Lower lobe of right lung (tissue), 2 donors: Measurements from ENCODE around the gene LRRK1. TPM values are rescaled to one million over a fixed set of nuclear protein-coding genes. Genes with fewer than 3 reads are reported as not detected.

Source experiments
- ATAC-seq, 2 donors: fragments of 200-7000 bp; cut with Tn5 transposase; one replicate each; pipeline ENCODE4 v1.9.1; 2020 to 2022; ENCODE audit warnings: mild to moderate bottlenecking in 2 of 2, moderate library complexity in 2 of 2
- DNase-seq: peaks from one replicate; pipeline ENCODE4 v3.0.0-alpha.2; 2020
- H3K27ac ChIP-seq: fragments of 200-600 bp; one replicate; pipeline ENCODE4 v1.8.0; 2022
- H3K27me3 ChIP-seq: fragments of 200-600 bp; one replicate; pipeline ENCODE4 v1.8.0; 2022; ENCODE audit warnings: low read depth
- H3K36me3 ChIP-seq: fragments of 200-600 bp; one replicate; pipeline ENCODE4 v1.8.0; 2022; ENCODE audit warnings: mild to moderate bottlenecking
- H3K4me1 ChIP-seq: fragments of 200-600 bp; one replicate; pipeline ENCODE4 v1.8.0; 2022
- H3K4me3 ChIP-seq: fragments of 200-600 bp; one replicate; pipeline ENCODE4 v1.8.0; 2022; ENCODE audit warnings: mild to moderate bottlenecking
- H3K9me3 ChIP-seq: fragments of 200-600 bp; one replicate; pipeline ENCODE4 v1.8.0; 2022
- intact Hi-C: fragments of 100-400 bp; cut with DNase I; formaldehyde crosslinking; loops from one replicate; pipeline ENCODE4 v1.11.0; 2022
- total RNA-seq: library from RNA; stranded (reverse); fragmentation: NEBNext Ultra II Directional; extraction: Animal tissue kit (Norgen Biotek cat#: 25700); gene quantifications from one replicate; pipeline ENCODE4 v1.2.1, GENCODE V29; 2021
- TF ChIP-seq, protein P1 (sequence below): fragments of 200-600 bp; IDR thresholded peaks from one replicate; pipeline ENCODE4 v1.8.0; 2022; ENCODE audit warnings: antibody characterized with exemption, mild to moderate bottlenecking
- donor health status: DM: no; HTN: yes; CAD: no; lungs with severe emphysema.

The LRRK1 gene
- total RNA-seq, 1 donor from 2014 or later: 24.3 TPM

DNA sequence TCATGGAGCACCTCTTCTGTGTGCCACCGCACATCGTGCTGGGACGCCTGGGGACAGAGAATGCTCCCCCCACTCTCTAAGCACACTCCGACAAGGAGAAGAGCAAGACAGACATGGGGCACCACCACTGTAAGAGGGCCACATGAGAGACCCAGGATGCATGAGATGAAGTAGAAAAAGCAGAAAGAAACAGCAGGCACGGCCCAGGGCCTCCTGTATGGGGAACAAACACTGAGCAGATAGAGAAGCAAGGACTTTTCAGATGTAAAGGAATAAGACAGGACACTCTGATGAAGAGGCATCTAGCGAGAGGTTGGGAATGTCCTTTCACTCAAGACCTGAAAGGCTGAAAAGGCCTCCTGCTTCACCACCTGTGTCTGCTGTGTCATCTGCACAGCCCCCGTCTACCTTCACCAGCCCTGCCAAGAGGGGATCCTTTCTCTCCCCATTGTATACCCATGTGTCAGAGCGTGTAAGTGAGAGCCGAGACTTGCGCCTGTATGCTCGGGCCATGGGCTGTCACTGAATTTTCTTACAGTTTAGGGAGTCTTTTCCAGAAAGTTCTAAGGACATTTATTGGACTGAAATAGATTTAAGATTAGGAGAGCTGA is 125.6 kb downstream of the LRRK1 start:
- DNase-seq (peak; percentile 1), ATAC-seq (no peak)
- no peaks in the 10 kb centered on the region for H3K9me3 ChIP-seq
- peaks cover 5% of the 10 kb centered on the region for H3K4me1 ChIP-seq
- peak overlapping the region; percentile 28 for H3K27ac ChIP-seq
- TF ChIP-seq, protein P1, sequence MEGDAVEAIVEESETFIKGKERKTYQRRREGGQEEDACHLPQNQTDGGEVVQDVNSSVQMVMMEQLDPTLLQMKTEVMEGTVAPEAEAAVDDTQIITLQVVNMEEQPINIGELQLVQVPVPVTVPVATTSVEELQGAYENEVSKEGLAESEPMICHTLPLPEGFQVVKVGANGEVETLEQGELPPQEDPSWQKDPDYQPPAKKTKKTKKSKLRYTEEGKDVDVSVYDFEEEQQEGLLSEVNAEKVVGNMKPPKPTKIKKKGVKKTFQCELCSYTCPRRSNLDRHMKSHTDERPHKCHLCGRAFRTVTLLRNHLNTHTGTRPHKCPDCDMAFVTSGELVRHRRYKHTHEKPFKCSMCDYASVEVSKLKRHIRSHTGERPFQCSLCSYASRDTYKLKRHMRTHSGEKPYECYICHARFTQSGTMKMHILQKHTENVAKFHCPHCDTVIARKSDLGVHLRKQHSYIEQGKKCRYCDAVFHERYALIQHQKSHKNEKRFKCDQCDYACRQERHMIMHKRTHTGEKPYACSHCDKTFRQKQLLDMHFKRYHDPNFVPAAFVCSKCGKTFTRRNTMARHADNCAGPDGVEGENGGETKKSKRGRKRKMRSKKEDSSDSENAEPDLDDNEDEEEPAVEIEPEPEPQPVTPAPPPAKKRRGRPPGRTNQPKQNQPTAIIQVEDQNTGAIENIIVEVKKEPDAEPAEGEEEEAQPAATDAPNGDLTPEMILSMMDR: no peak
- H3K4me3 ChIP-seq: no peak overlapping the region
- intact Hi-C loops: no loop called here
- no peaks in the 10 kb centered on the region for H3K27me3 ChIP-seq
- peaks cover 34% of the 10 kb centered on the region for H3K36me3 ChIP-seq

DNA sequence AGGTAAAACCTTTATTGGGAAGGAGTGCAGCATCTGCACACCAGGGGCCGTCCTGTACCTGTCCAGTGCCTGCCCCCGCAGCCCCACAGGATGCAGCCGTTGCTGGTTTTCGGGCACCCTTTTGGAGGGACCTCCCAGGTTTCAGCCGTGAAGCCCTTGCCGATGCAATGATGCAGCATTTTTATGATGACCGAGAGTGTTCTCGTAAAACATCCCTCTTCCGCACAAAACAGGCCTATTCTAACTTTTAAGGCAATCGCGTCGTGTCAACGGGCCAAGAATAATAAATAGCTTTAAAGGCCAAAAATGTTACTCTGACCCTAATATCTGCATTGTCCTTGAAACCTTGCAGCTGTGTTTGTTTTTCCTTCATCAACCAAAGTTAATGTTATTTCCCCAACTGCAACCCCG is 126.1 kb downstream of the LRRK1 start:
- no peak for ATAC-seq
- Histone ChIP-seq H3K27ac (peak overlapping the region; percentile 28), H3K9me3 (no peaks in the 10 kb centered on the region), H3K36me3 (peaks cover 39% of the 10 kb centered on the region), H3K27me3 (no peaks in the 10 kb centered on the region), H3K4me3 (no peak overlapping the region), H3K4me1 (peaks cover 5% of the 10 kb centered on the region)
- intact Hi-C loops: no loop called here
- peak; percentile 21 for DNase-seq
- TF ChIP-seq, protein P1: no peak

DNA sequence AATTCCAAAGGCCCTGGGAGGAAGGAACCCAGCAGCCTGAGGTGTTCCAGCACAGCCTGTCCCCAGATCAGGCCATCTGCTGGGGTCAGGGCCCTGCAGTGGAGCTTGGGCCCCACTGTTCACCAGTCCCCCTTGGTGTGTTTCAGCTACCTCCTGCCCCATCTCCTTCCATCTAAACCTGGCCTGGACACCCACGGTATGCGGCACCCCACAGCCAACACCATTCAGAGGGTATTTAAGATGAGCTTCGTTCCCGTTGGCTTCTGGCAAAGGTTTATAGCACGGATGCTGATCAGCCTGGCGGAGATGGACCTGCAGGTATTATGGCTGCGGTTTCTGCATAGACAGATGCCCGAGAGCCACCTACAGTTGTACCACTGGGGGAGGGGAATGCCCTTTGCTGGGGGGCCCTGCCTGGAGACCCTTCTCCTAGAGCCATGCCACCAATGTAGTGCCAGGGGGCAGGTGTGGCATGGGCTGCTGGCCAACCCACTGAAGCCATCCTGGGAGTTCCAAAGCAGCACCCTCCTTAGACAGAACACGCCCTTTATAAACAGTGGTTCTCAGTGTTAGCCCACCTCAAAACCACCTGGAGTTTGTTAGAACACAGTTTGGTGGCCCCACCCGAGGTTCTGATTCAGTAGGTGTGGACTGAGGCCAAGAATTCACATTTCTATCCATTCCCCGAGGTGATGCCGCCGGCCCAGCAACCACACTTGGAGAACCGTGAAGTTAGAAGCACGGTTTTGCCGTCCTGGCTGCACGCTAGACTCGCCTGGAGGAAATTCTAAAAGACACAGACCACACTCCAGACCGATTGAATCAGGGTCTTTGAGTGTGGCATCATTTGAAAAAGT is 126.9 kb downstream of the LRRK1 start:
- intact Hi-C loops: no loop called here
- Histone ChIP-seq H3K27me3 (no peaks in the 10 kb centered on the region), H3K4me3 (no peak overlapping the region), H3K36me3 (peaks cover 44% of the 10 kb centered on the region), H3K27ac (no peak overlapping the region), H3K4me1 (peaks cover 5% of the 10 kb centered on the region), H3K9me3 (no peaks in the 10 kb centered on the region)
- TF ChIP-seq, protein P1: no peak
- DNase-seq (peak; percentile 24), ATAC-seq (no peak)

DNA sequence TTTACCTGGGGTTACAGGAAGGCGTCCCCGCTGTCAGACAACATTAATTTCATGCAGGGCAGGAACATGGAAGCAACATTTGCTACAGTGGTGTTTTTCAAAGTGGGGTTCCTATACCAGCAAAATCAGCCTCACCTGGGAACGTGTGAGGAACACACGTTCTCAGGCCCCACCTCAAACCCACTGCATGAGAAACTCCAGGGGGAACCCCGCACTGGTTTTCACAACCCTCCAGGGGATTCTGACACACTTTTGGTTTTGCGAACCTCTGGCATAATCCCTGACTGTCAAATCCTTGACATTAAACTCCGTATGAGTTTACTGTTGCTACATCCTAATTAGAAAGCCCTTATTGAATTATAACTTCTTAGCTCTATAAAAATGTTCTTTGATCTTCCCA is 127.7 kb downstream of the LRRK1 start:
- no peak overlapping the region for H3K4me3 ChIP-seq
- H3K27me3 ChIP-seq: no peaks in the 10 kb centered on the region
- no peak overlapping the region for H3K27ac ChIP-seq
- ATAC-seq: no peak
- H3K9me3 ChIP-seq: no peaks in the 10 kb centered on the region
- TF ChIP-seq, protein P1: no peak
- H3K36me3 ChIP-seq: peaks cover 46% of the 10 kb centered on the region
- H3K4me1 ChIP-seq: peaks cover 5% of the 10 kb centered on the region
- peak; percentile 7 for DNase-seq
- intact Hi-C loops: no loop called here

DNA sequence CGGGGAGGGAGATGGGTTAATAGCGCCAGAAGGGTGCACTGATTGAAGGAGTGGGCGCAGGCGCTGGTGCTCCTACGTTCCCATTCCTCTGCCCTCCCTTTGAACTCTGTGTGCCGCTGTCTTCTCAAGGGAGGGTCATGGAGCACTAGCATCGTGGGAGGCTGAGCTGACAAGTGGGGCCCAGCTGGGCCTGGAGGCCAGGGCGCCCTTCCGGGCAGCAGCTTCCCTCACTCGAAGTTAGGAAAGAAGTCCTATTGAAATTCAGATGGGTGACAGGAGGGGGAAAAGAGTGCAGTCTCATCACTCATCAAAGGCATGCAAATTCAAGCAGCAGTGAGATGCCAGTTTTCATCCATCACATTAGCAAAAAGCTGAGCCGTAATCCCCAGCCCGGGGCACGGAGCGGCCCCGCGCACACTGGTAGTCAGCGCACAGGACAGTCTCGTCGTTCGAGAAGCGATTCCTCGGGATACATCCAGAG is 128.2 kb downstream of the LRRK1 start:
- Histone ChIP-seq H3K27ac (no peak overlapping the region), H3K4me1 (peaks cover 5% of the 10 kb centered on the region), H3K4me3 (no peak overlapping the region), H3K9me3 (no peaks in the 10 kb centered on the region), H3K27me3 (no peaks in the 10 kb centered on the region), H3K36me3 (peaks cover 51% of the 10 kb centered on the region)
- peak; percentile 35 for DNase-seq
- ATAC-seq: peak in 1 of 2 donors; percentile 16
- TF ChIP-seq, protein P1: no peak
- intact Hi-C loops: no loop called here
